Endodermal cell (in vitro differentiated cells): ENCODE measurements around the gene MGLL. TPM values are rescaled to one million over a fixed set of nuclear protein-coding genes. Genes with fewer than 3 reads are reported as not detected.

Source experiments
- DNase-seq: peaks from one replicate; pipeline ENCODE4 v3.0.0-alpha.2; 2017
- H3K27ac ChIP-seq: 2 replicates; pipeline ENCODE4 v1.5.1; 2013; ENCODE audit warnings: mild to moderate bottlenecking, low read depth, low read length, moderate library complexity
- H3K27me3 ChIP-seq: 2 replicates; pipeline ENCODE4 v1.6.1; 2013; ENCODE audit warnings: mild to moderate bottlenecking, low read length, moderate library complexity; ENCODE audit not compliant: insufficient read depth, control insufficient read depth, poor library complexity, severe bottlenecking
- H3K36me3 ChIP-seq: 2 replicates; pipeline ENCODE4 v1.7.0; 2013; ENCODE audit warnings: mild to moderate bottlenecking, low read length, moderate library complexity; ENCODE audit not compliant: control insufficient read depth, insufficient read depth
- H3K4me1 ChIP-seq: one replicate; pipeline ENCODE4 v1.7.0; 2013; ENCODE audit warnings: low read length; ENCODE audit not compliant: control insufficient read depth, insufficient read depth
- H3K4me3 ChIP-seq: 2 replicates; pipeline ENCODE4 v1.5.1; 2013; ENCODE audit warnings: mild to moderate bottlenecking, low read length, moderate library complexity
- H3K9ac ChIP-seq: 2 replicates; pipeline ENCODE4 v1.6.1; 2013; ENCODE audit warnings: mild to moderate bottlenecking, low read length, moderate library complexity; ENCODE audit not compliant: poor library complexity, severe bottlenecking; ENCODE audit errors: extremely low read depth
- H3K9me3 ChIP-seq: 2 replicates; pipeline ENCODE4 v1.6.1; 2013; ENCODE audit warnings: mild to moderate bottlenecking, low read length, moderate library complexity; ENCODE audit not compliant: control insufficient read depth
- H3K27ac Mint-ChIP-seq: 2 replicates; pipeline ENCODE4 v1.8.0; 2020; ENCODE audit warnings: mixed read lengths
- H3K27me3 Mint-ChIP-seq: 2 replicates; pipeline ENCODE4 v1.8.0; 2021; ENCODE audit warnings: mild to moderate bottlenecking, mixed read lengths; ENCODE audit not compliant: insufficient read depth
- H3K36me3 Mint-ChIP-seq: 2 replicates; pipeline ENCODE4 v1.8.0; 2020; ENCODE audit warnings: low read depth, mixed read lengths
- H3K4me1 Mint-ChIP-seq: 2 replicates; pipeline ENCODE4 v1.8.0; 2020; ENCODE audit warnings: mixed read lengths
- H3K4me3 Mint-ChIP-seq: 2 replicates; pipeline ENCODE4 v1.8.0; 2020; ENCODE audit warnings: mild to moderate bottlenecking, moderate library complexity, mixed read lengths
- H3K9me3 Mint-ChIP-seq: 2 replicates; pipeline ENCODE4 v1.8.0; 2020; ENCODE audit warnings: mild to moderate bottlenecking, mixed read lengths
- CTCF ChIP-seq: fragments of 200-600 bp; sonication (generic); conservative IDR thresholded peaks from 2 replicates; pipeline ENCODE4 v1.5.0; 2021; ENCODE audit warnings: antibody characterized with exemption, mild to moderate bottlenecking
- WGBS, 2 experiments: methylation state at CpG; one replicate each; pipeline versions ENCODE4 v1.1.5 to v1.1.7; 2013; ENCODE audit warnings: missing lambda C conversion rate in 2 of 2, mixed read lengths in 1 of 2; ENCODE audit not compliant: insufficient coverage in 1 of 2, insufficient read length in 1 of 2; 5-methylcytosine and 5-hydroxymethylcytosine counted together
- total RNA-seq, 2 donors: library from RNA; stranded (reverse); fragmentation: NEBNext Ultra II Directional in 1 of 2; extraction: Animal tissue kit (Norgen Biotek cat#: 25700) in 1 of 2; gene quantifications; 2 replicates in 1 of 2; 3 replicates in 1 of 2; pipeline ENCODE4 v1.2.1, GENCODE V29; 2021

The MGLL gene
- total RNA-seq, 2 donors from 2014 or later: 0.22 TPM; not detected in 1

- H3K9me3 ChIP-seq: no peaks in the 10 kb centered on the region
- Mint-ChIP-seq H3K27ac (no peak overlapping the region), H3K9me3 (peaks cover 1% of the 10 kb centered on the region), H3K36me3 (no peaks in the 10 kb centered on the region), H3K4me3 (no peak overlapping the region), H3K4me1 (no peaks in the 10 kb centered on the region), H3K27me3 (peaks cover 2% of the 10 kb centered on the region)
- 87 to 90% methylated on average over 6 of the region's 6 CpGs for WGBS, 2 experiments
- no peak overlapping the region for H3K9ac ChIP-seq
- DNase-seq: no peak
- H3K36me3 ChIP-seq: no peaks in the 10 kb centered on the region
- no peaks in the 10 kb centered on the region for H3K4me1 ChIP-seq
- no peaks in the 10 kb centered on the region for H3K27me3 ChIP-seq
- no peak overlapping the region for H3K27ac ChIP-seq
- TF ChIP-seq CTCF: no peak
- H3K4me3 ChIP-seq: no peak overlapping the region
Observed at GRCh38 chr3:127844326-127844942, 22.1 kb upstream of the MGLL start.

GRCh38 chr3:127840671-127841070, 18.4 kb upstream of the MGLL start:
- Histone ChIP-seq H3K27ac (no peak overlapping the region), H3K4me3 (no peak overlapping the region), H3K27me3 (no peaks in the 10 kb centered on the region), H3K4me1 (no peaks in the 10 kb centered on the region), H3K9ac (no peak overlapping the region), H3K9me3 (peaks cover 5% of the 10 kb centered on the region), H3K36me3 (no peaks in the 10 kb centered on the region)
- WGBS, 2 experiments: 87 to 94% methylated on average over 2 to 8 of the region's 8 CpGs
- H3K27ac Mint-ChIP-seq: no peak overlapping the region
- TF ChIP-seq CTCF: no peak
- peaks cover 3% of the 10 kb centered on the region for H3K9me3 Mint-ChIP-seq
- H3K36me3 Mint-ChIP-seq: no peaks in the 10 kb centered on the region
- no peak overlapping the region for H3K4me3 Mint-ChIP-seq
- peaks cover 2% of the 10 kb centered on the region for H3K27me3 Mint-ChIP-seq
- no peak for DNase-seq
- H3K4me1 Mint-ChIP-seq: peaks cover 2% of the 10 kb centered on the region

GRCh38 chr3:127839099-127839498, 16.8 kb upstream of the MGLL start:
- 93% methylated on average over 5 of the region's 5 CpGs; no CpG with 5 or more reads in 1 of the 2 experiments for whole genome bisulfite sequencing, 2 experiments
- no peaks in the 10 kb centered on the region for H3K36me3 ChIP-seq
- Mint-ChIP-seq H3K27ac (no peak overlapping the region), H3K9me3 (peaks cover 3% of the 10 kb centered on the region), H3K4me1 (peaks cover 2% of the 10 kb centered on the region), H3K27me3 (no peaks in the 10 kb centered on the region), H3K4me3 (no peak overlapping the region), H3K36me3 (no peaks in the 10 kb centered on the region)
- DNase-seq: no peak
- no peak overlapping the region for H3K9ac ChIP-seq
- H3K27ac ChIP-seq: no peak overlapping the region
- H3K4me1 ChIP-seq: no peaks in the 10 kb centered on the region
- TF ChIP-seq CTCF: no peak
- H3K4me3 ChIP-seq: no peak overlapping the region
- peaks cover 5% of the 10 kb centered on the region for H3K9me3 ChIP-seq
- no peaks in the 10 kb centered on the region for H3K27me3 ChIP-seq
